K562 (cell line): ENCODE results near the gene MRPL54. TPM values are rescaled to one million over a fixed set of nuclear protein-coding genes. Genes with fewer than 3 reads are reported as not detected.

Source experiments
- ATAC-seq: fragments of 200-7000 bp; cut with Tn5 transposase; 3 replicates; pipeline ENCODE4 v1.9.1; 2020; ENCODE audit warnings: moderate library complexity
- BruUV-seq: library from RNA; stranded (reverse); fragments of 400-500 nt; replicated peaks from 2 replicates; lab custom pipeline; 2021; lab: Mats Ljungman, UMichigan
- CTCF ChIA-PET: fragments of 300-600 bp; formaldehyde crosslinking; extraction: SDS; loops from one replicate; lab custom pipeline; 2021; ENCODE audit warnings: low intra/inter-chr PET ratio; lab: Yijun Ruan, JAX
- POLR2A ChIA-PET: fragments of 300-600, 350-650 bp; sonication (Branson Sonifier 250); formaldehyde crosslinking; extraction: SDS; loops from one replicate; lab custom pipeline; 2021; ENCODE audit warnings: antibody characterized with exemption, inconsistent platforms; lab: Yijun Ruan, JAX
- DNase-seq, 4 experiments: peaks; one replicate each; pipeline versions ENCODE4 v3.0.0 to v3.0.0-alpha.2; 2011 to 2018; ENCODE audit warnings: low spot score in 3 of 4, mixed read lengths in 3 of 4; ENCODE audit errors: extremely low read depth in 1 of 4
- FAIRE-seq: peaks from 2 replicates; lab custom pipeline; 2011; peaks lifted over from hg19 to GRCh38; lab: Jason Lieb, UNC
- H2AFZ ChIP-seq: 2 replicates; pipeline ENCODE4 v1.6.0; 2011; ENCODE audit warnings: low read depth, low read length, control low read depth, inconsistent platforms
- H3K27ac ChIP-seq: fragments of 200-600 bp; 3 replicates; pipeline ENCODE4 v1.8.0; 2011; ENCODE audit warnings: low read depth, mild to moderate bottlenecking, control low read depth, inconsistent platforms, low read length, moderate library complexity, mixed read lengths; ENCODE audit errors: extremely low read depth
- H3K27me3 ChIP-seq, 2 experiments: fragments of 300-600 bp in 1 of 2; 2 replicates in 1 of 2; 3 replicates in 1 of 2; pipeline versions ENCODE4 v1.6.0 to v1.8.0; 2011; ENCODE audit warnings: inconsistent platforms in 2 of 2, low read length in 2 of 2, mild to moderate bottlenecking in 1 of 2, mixed read lengths in 1 of 2, moderate library complexity in 1 of 2; ENCODE audit not compliant: control insufficient read depth in 2 of 2, insufficient read depth in 2 of 2
- H3K36me3 ChIP-seq: fragments of 300-600 bp; 3 replicates; pipeline ENCODE4 v1.8.0; 2011; ENCODE audit warnings: mild to moderate bottlenecking, low read length, inconsistent platforms; ENCODE audit not compliant: control insufficient read depth, insufficient read depth
- H3K4me1 ChIP-seq, 2 experiments: fragments of 200-600 bp in 1 of 2; replicated peaks in 1 of 2; 2 replicates in 1 of 2; 3 replicates in 1 of 2; pipeline versions ENCODE4 v1.5.1 to v1.8.0; 2011; ENCODE audit warnings: inconsistent platforms in 2 of 2, low read length in 2 of 2, mild to moderate bottlenecking in 1 of 2, mixed read lengths in 1 of 2, moderate library complexity in 1 of 2; ENCODE audit not compliant: control insufficient read depth in 2 of 2, insufficient read depth in 2 of 2
- H3K4me2 ChIP-seq: 2 replicates; pipeline ENCODE4 v1.6.1; 2011; ENCODE audit warnings: low read length, control low read depth, inconsistent platforms, mixed read lengths; ENCODE audit not compliant: insufficient read depth
- H3K4me3 ChIP-seq: fragments of 200-600 bp; sonication (generic), shearing (Covaris generic); 2 replicates; pipeline ENCODE4 v1.5.1; 2016; ENCODE audit warnings: control low read depth, inconsistent platforms
- H3K79me2 ChIP-seq: fragments of 200-600 bp; 3 replicates; pipeline ENCODE4 v1.8.0; 2011; ENCODE audit warnings: low read length, inconsistent platforms; ENCODE audit not compliant: control insufficient read depth, insufficient read depth
- H3K9ac ChIP-seq, 2 experiments: 2 replicates each; pipeline versions ENCODE4 v1.6.0 to v1.6.1; 2011; ENCODE audit warnings: low read depth in 2 of 2, low read length in 2 of 2, control low read depth in 1 of 2, inconsistent platforms in 1 of 2, mild to moderate bottlenecking in 1 of 2, mixed read lengths in 1 of 2; ENCODE audit not compliant: insufficient read depth in 1 of 2
- H3K9me1 ChIP-seq: one replicate; pipeline ENCODE4 v1.6.0; 2011; ENCODE audit warnings: inconsistent platforms, mild to moderate bottlenecking, low read length, moderate library complexity; ENCODE audit not compliant: control insufficient read depth, insufficient read depth
- H3K9me3 ChIP-seq: replicated peaks from 2 replicates; pipeline ENCODE4 v1.5.1; 2011; ENCODE audit warnings: low read depth, low read length, inconsistent platforms; ENCODE audit not compliant: control insufficient read depth, insufficient read depth
- H4K20me1 ChIP-seq: replicated peaks from 2 replicates; pipeline ENCODE4 v1.6.1; 2011; ENCODE audit warnings: low read length, inconsistent platforms, mixed read lengths; ENCODE audit not compliant: control insufficient read depth, insufficient read depth
- CBX1 ChIP-seq: sonication (generic); IDR thresholded peaks from 2 replicates; pipeline ENCODE4 v1.6.1; 2016; ENCODE audit warnings: antibody characterized with exemption, low read depth, mild to moderate bottlenecking
- EGR1 ChIP-seq: fragments of 450-650 bp; conservative IDR thresholded peaks from 2 replicates; pipeline ENCODE4 v1.6.1; 2017; ENCODE audit warnings: mild to moderate bottlenecking
- GABPB2 ChIP-seq: fragments of 250-450 bp; sonication (Bioruptor Pico); conservative IDR thresholded peaks from 2 replicates; pipeline ENCODE4 v1.5.1; 2021; ENCODE audit warnings: mild to moderate bottlenecking
- L3MBTL2 ChIP-seq: fragments of 450-650 bp; IDR thresholded peaks from 2 replicates; pipeline ENCODE4 v1.6.1; 2016; ENCODE audit warnings: mild to moderate bottlenecking, moderate library complexity
- MTA3 ChIP-seq: fragments of 450-650 bp; formaldehyde crosslinking; IDR thresholded peaks from 2 replicates; pipeline ENCODE4 v1.6.1; 2017; ENCODE audit warnings: mild to moderate bottlenecking, borderline replicate concordance
- MXD1 ChIP-seq: fragments of 250-450 bp; sonication (Bioruptor Pico); IDR thresholded peaks from 2 replicates; pipeline ENCODE4 v1.8.0; 2021; ENCODE audit warnings: borderline replicate concordance, mild to moderate bottlenecking, moderate library complexity; ENCODE audit not compliant: poor library complexity, severe bottlenecking
- RBBP5 ChIP-seq: fragments of 200-600 bp; sonication (generic); IDR thresholded peaks from 2 replicates; pipeline ENCODE4 v1.6.1; 2012; ENCODE audit warnings: borderline replicate concordance, mild to moderate bottlenecking, low read length, control low read depth, inconsistent platforms; ENCODE audit not compliant: insufficient read depth, poor library complexity, severe bottlenecking
- SAP30 ChIP-seq: fragments of 200-600 bp; sonication (generic); IDR thresholded peaks from 2 replicates; pipeline ENCODE4 v1.6.1; 2012; ENCODE audit warnings: borderline replicate concordance, low read depth, mild to moderate bottlenecking, moderate library complexity, low read length, control low read depth, inconsistent platforms; ENCODE audit not compliant: insufficient read depth, poor library complexity, severe bottlenecking
- SNAPC5 ChIP-seq: fragments of 250-450 bp; sonication (Bioruptor Pico); IDR thresholded peaks from 2 replicates; pipeline ENCODE4 v1.8.0; 2021; ENCODE audit warnings: moderate library complexity, mild to moderate bottlenecking, inconsistent platforms
- TFAM ChIP-seq: fragments of 250-450 bp; sonication (Bioruptor Pico); conservative IDR thresholded peaks from 2 replicates; pipeline ENCODE4 v1.5.0; 2021; ENCODE audit warnings: mild to moderate bottlenecking, moderate library complexity
- TSC22D4 ChIP-seq: fragments of 450-650 bp; IDR thresholded peaks from 2 replicates; pipeline ENCODE4 v1.6.1; 2016; ENCODE audit warnings: missing genetic modification characterization, missing biosample characterization, control low read depth
- TSHZ1 ChIP-seq: fragments of 250-450 bp; sonication (Bioruptor Pico); IDR thresholded peaks from 2 replicates; pipeline ENCODE4 v1.4.0; 2020; ENCODE audit warnings: mild to moderate bottlenecking, moderate library complexity
- ZNF263 ChIP-seq: sonication (generic); formaldehyde crosslinking; IDR thresholded peaks from 2 replicates; pipeline ENCODE4 v1.8.0; 2022; ENCODE audit warnings: mild to moderate bottlenecking, missing genetic modification reagents, borderline replicate concordance
- ZNF77 ChIP-seq: fragments of 250-450 bp; sonication (Bioruptor Pico); IDR thresholded peaks from 2 replicates; pipeline ENCODE4 v1.5.0; 2020
- WGBS: fragments of 100-300 bp; shearing (Covaris generic); methylation state at CpG from one replicate; pipeline ENCODE4 v1.1.6; 2016; ENCODE audit warnings: low coverage, mixed read lengths; ENCODE audit not compliant: insufficient coverage; ENCODE audit errors: missing lambda C conversion rate; 5-methylcytosine and 5-hydroxymethylcytosine counted together
- in situ Hi-C: fragments of 300-500 bp; cut with MboI; formaldehyde crosslinking; loops from 4 replicates; pipeline ENCODE4 v1.15.0; 2018; ENCODE audit warnings: inconsistent platforms, mixed read lengths
- intact Hi-C: fragments of 100-400 bp; cut with micrococcal nuclease; formaldehyde crosslinking; loops from 2 replicates; pipeline ENCODE4 v1.14.2; 2022
- polyA plus RNA-seq, 8 experiments: library from polyadenylated mRNA; depleted of rRNA in 4 of 8; stranded (reverse) in 5 of 8; unstranded in 3 of 8; fragments of >200 nt; fragmentation: Nextera tagmentation in 2 of 8; fragmentation: Illumina TruSeq in 1 of 8; extraction: Ambion mirVana in 2 of 8; extraction: Trizol in 1 of 8; gene quantifications; 2 replicates each; pipeline versions ENCODE4 v1.2.1 to v1.2.3, GENCODE V29; 2011 to 2014; ENCODE audit warnings: inconsistent platforms in 1 of 8, missing spikeins in 1 of 8
- total RNA-seq, 7 experiments: library from RNA; depleted of rRNA in 6 of 7; stranded (reverse); fragments of >200 nt in 6 of 7; fragmentation: Illumina TruSeq in 2 of 7; extraction: Trizol in 2 of 7; gene quantifications; 2 replicates each; pipeline versions ENCODE4 v1.2.1 to v1.2.3, GENCODE V29; 2011 to 2021; ENCODE audit warnings: low replicate concordance in 1 of 7

Gene MRPL54
- total and polyA plus RNA-seq, 9 of the 15 experiments (the other 6 are each of a cell fraction or from before 2014, with no cell fraction given) = 3.5 to 120 (median 56.9) TPM

GRCh38 chr19:3807131-3807480 is 44.6 kb downstream of the MRPL54 start:
- FAIRE-seq (no peak), DNase-seq (no peak), ATAC-seq (no peak)
- Histone ChIP-seq H3K27me3 (peaks cover 4 to 8% of the 10 kb centered on the region in 2 experiments; a peak in 3 of 5 replicates), H3K4me2 (no peak overlapping the region), H3K4me3 (no peak overlapping the region), H4K20me1 (no peaks in the 10 kb centered on the region), H3K27ac (no peak overlapping the region), H3K4me1 (peaks cover 0 to 54% of the 10 kb centered on the region in 2 experiments; a peak in 3 of 5 replicates), H3K9me1 (no peaks in the 10 kb centered on the region), H3K36me3 (no peaks in the 10 kb centered on the region), H2AFZ (no peak overlapping the region), H3K79me2 (no peaks in the 10 kb centered on the region)
- CTCF ChIA-PET = no interaction called here
- BruUV-seq = no TSS peak
- in situ Hi-C loops = no loop called here
- no peak for TF ChIP-seq MXD1 (CRISPR knock-in tag)
- no peak for TF ChIP-seq GABPB2 (CRISPR knock-in tag)
- TF ChIP-seq SNAPC5 (CRISPR knock-in tag) = no peak
- TF ChIP-seq L3MBTL2 = no peak
- no peak for TF ChIP-seq SAP30
- TF ChIP-seq MTA3 = no peak
- TF ChIP-seq TSHZ1 = no peak
- TF ChIP-seq TSC22D4 (tag) = no peak
- no peak for TF ChIP-seq CBX1
- TF ChIP-seq TFAM (CRISPR knock-in tag) = no peak
- no peak for TF ChIP-seq RBBP5
- no peak for TF ChIP-seq ZNF263 (CRISPR knock-in tag)
- TF ChIP-seq EGR1 = no peak
- TF ChIP-seq ZNF77 (CRISPR knock-in tag) = no peak
- TF ChIP-seq, all 486 proteins: peak for 0
- intact Hi-C loops = no loop called here
- WGBS = 49% methylated on average over 16 of the region's 19 CpGs
- POLR2A ChIA-PET = interaction anchor here (0.7 kb wide), 1 partner anchor 12 kb away, joined by 3 read pairs; no protein-coding TSS in a partner anchor
- Histone ChIP-seq H3K9me3 (peaks cover 7% of the 10 kb centered on the region), H3K9ac (no peak overlapping the region)
